GM19043 (cell line): ENCODE measurements around the gene FBLN5.

Experiments used
- ATAC-seq: cut with Tn5 transposase; IDR thresholded peaks from one replicate; pipeline ENCODE4 v1.9.1; 2021; ENCODE audit warnings: low read depth; ENCODE audit not compliant: unreplicated experiment

Gene FBLN5

GRCh38 chr14:91947475-91948184 lies at the start of gene FBLN5:
TSS of gene FBLN5 (minus strand) at chr14:91947694. CDS start at chr14:91947229, 465 bp downstream.
- ATAC-seq = no peak

DNA sequence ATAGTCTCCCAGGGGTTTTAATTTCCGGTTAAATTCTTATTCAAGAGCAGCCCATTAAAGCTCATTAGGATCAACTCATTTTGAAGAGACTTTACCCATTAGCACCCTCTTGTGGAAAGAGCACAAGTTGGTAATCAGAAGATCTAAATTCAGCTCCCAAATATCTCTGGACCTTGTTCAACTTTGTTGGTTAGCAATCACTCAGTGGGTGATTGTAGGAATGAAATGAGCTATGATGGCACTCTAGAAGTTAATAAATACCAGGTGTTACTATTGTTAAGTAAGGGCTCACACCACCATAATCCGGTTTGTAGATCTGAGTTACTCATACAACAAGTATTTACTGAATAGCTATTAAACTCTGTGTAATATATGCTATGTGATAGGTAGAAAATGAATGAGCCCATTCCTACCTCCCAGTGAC lies 49.5 kb upstream of the FBLN5 start:
- ATAC-seq = no peak

DNA sequence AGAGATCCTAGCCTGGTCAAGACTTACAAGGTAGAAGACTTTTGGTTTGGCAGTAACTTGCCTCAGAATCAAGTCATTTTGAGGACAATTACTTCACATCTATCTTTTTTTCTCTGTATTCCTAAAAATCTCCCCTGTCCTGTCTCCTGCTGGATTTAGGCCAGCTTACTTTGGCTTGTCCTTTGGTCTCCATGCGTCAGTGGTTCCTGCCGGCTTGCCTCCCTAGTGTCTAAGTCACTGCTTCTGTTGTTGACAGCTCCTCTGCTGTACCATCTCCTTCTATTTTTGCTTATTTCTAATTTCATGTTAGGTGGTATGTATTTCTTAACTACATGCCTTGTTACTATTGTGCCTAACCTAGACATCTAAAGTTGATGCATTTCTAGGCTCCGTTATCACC lies 39.7 kb upstream of the FBLN5 start:
- no peak for ATAC-seq

GRCh38 chr14:91985521-91986255 lies 38.2 kb upstream of the FBLN5 start:
- ATAC-seq = no peak

GRCh38 chr14:91985008-91985407 lies 37.5 kb upstream of the FBLN5 start:
- no peak for ATAC-seq

DNA sequence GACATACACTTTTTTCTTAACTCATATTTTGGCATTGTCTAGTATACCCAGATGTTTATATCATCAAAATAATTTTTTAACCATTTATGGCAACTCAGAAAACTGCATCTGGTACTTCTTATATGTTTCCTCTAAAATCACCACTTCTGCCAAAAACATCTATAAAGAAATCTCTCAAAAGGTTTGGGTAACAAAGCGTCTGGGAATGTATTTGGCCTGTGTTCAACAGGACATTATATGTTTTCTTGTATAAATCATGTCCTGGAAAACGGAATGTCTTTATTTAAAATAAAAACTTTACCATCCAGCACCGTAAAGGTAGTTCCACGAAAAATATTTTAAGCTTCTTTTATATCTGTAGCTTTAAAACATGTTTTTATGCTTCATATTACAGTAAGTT lies 36.1 kb upstream of the FBLN5 start:
- no peak for ATAC-seq

GRCh38 chr14:91980157-91980556 lies 32.7 kb upstream of the FBLN5 start:
- ATAC-seq = no peak

- ATAC-seq = no peak
Measured at GRCh38 chr14:91977884-91978283, 30.4 kb upstream of the FBLN5 start.

GRCh38 chr14:91975763-91976162 lies 28.3 kb upstream of the FBLN5 start:
- ATAC-seq = no peak

DNA sequence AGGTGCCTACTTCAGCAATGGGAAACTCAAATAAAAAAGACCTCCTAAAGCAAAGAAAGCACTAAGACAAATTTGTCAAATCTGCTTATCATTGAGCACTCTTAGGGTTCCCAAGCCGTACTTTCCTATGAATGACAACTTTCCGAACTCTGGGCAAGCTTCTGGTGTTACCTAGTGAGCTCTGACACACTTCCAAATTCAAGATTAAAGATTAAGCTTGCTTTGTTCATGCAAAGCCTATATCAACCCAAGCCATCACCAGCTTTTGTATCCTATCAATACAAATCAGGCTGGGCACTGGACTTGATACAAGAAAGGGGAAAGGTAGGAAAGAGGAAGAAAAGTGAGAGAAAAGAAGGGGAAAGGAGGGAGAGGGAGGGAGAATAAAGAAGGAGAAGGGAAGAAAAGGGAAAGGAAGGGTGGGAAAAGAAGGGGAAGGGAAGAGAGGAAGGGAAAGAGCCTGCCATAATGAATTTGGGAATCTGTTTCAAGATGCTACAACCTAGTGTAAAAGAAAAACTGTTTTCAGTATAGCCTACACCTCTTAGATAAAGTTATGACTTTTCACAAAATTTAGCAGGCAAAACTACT lies 23.8 kb upstream of the FBLN5 start:
- ATAC-seq = no peak

GRCh38 chr14:91968280-91968679 lies 20.8 kb upstream of the FBLN5 start:
- ATAC-seq = no peak

GRCh38 chr14:91964724-91965123 lies 17.2 kb upstream of the FBLN5 start:
- ATAC-seq = no peak

- ATAC-seq = no peak
Measured at GRCh38 chr14:91964011-91964410, 16.5 kb upstream of the FBLN5 start.

GRCh38 chr14:91963465-91963864 lies 16.0 kb upstream of the FBLN5 start:
- no peak for ATAC-seq

- no peak for ATAC-seq
Measured at GRCh38 chr14:91961297-91962220, 14.1 kb upstream of the FBLN5 start.

DNA sequence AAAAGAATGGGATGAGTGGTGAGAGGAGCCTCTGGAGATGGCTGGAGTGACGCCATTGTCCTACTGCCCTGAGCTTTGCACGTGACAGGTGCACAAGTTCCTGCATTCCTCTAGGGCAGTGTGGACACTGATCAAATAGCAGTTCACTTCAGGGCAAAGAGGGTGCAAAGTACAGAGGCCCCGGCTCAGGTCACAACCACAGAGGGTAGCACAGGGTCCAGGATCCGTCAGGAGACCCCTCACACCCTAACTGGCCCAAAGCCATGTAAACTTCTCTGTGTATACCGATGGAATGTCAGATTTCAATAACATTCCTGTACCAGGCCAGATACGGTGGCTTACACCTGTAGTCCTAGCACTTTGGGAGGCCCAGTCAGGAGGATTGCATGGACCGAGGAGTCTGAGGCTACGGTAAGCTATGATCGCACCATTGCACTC lies 10.4 kb upstream of the FBLN5 start:
- ATAC-seq = no peak

GRCh38 chr14:91956616-91957015 lies 9.1 kb upstream of the FBLN5 start:
- no peak for ATAC-seq

DNA sequence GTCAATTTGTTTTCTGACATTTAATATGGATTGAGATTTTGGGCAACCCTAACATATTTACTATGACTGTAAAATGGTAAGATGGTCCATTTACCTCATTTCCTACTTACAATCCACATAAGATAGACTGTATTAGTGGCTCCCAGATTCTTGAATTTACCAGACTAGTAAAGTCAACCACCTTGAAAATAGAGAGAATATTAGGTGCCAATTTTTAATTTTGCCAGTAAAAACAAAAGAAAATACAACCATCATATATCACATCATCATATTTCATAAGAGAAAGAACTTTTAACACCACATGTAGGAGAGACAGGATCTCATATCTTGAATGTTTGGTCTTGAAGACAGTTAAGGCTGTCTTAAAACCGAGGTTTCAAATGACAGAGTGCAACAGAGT lies 7.7 kb upstream of the FBLN5 start:
- no peak for ATAC-seq

GRCh38 chr14:91953170-91953985 lies 5.9 kb upstream of the FBLN5 start:
- no peak for ATAC-seq
